A673 (cell line): ENCODE measurements around the gene DOCK6. TPM values are rescaled to one million over a fixed set of nuclear protein-coding genes. Genes with fewer than 3 reads are reported as not detected.

Experiments used
- BruUV-seq: library from RNA; stranded (reverse); fragments of 400-500 nt; replicated peaks from 2 replicates; lab custom pipeline; 2021; lab: Mats Ljungman, UMichigan
- CTCF ChIA-PET: fragments of 300-600 bp; sonication (Branson Sonifier 250); formaldehyde crosslinking; loops from one replicate; lab custom pipeline; 2022; ENCODE audit warnings: antibody characterized with exemption; lab: Charles Lee
- POLR2A ChIA-PET: fragments of 300-600 bp; sonication (Branson Sonifier 250); formaldehyde crosslinking; loops from one replicate; lab custom pipeline; 2022; ENCODE audit warnings: antibody characterized with exemption; ENCODE audit not compliant: low non-redundant PET; lab: Charles Lee
- DNase-seq: peaks from one replicate; pipeline ENCODE4 v3.0.0-alpha.2; 2015; ENCODE audit warnings: low spot score
- H3K27ac ChIP-seq: fragments of 200-600 bp; sonication (generic); 2 replicates; pipeline ENCODE4 v1.5.1; 2016; ENCODE audit warnings: mixed run types, low read depth, mild to moderate bottlenecking, mixed read lengths, antibody characterized with exemption, low read length; ENCODE audit not compliant: poor library complexity, severe bottlenecking
- H3K27me3 ChIP-seq: fragments of 200-600 bp; sonication (generic); replicated peaks from 2 replicates; pipeline ENCODE4 v1.6.1; 2017; ENCODE audit warnings: mixed run types, low read depth, mild to moderate bottlenecking, mixed read lengths, antibody characterized with exemption, low read length; ENCODE audit not compliant: insufficient read depth, poor library complexity
- H3K36me3 ChIP-seq: fragments of 200-600 bp; sonication (generic); 2 replicates; pipeline ENCODE4 v1.6.1; 2016; ENCODE audit warnings: mixed run types, mild to moderate bottlenecking, mixed read lengths, antibody characterized with exemption, low read length; ENCODE audit not compliant: insufficient read depth, poor library complexity, severe bottlenecking
- H3K4me1 ChIP-seq: fragments of 200-600 bp; sonication (generic); 2 replicates; pipeline ENCODE4 v1.6.1; 2017; ENCODE audit warnings: mixed run types, mild to moderate bottlenecking, mixed read lengths, antibody characterized with exemption, low read length; ENCODE audit not compliant: insufficient read depth, poor library complexity, severe bottlenecking
- H3K4me3 ChIP-seq: fragments of 200-600 bp; sonication (generic); 2 replicates; pipeline ENCODE4 v1.5.1; 2016; ENCODE audit warnings: low read depth, mixed run types, mild to moderate bottlenecking, mixed read lengths, low read length; ENCODE audit not compliant: poor library complexity, severe bottlenecking
- H3K9me3 ChIP-seq: fragments of 200-600 bp; sonication (generic); 2 replicates; pipeline ENCODE4 v1.6.1; 2016; ENCODE audit warnings: mixed run types, low read depth, mild to moderate bottlenecking, mixed read lengths, antibody characterized with exemption, low read length; ENCODE audit not compliant: poor library complexity, severe bottlenecking
- EZH2 ChIP-seq: fragments of 200-600 bp; sonication (generic); IDR thresholded peaks from 2 replicates; pipeline ENCODE4 v1.6.1; 2017; ENCODE audit warnings: borderline replicate concordance, low read depth, mild to moderate bottlenecking, mixed read lengths, antibody characterized with exemption, low read length; ENCODE audit not compliant: poor library complexity, severe bottlenecking
- intact Hi-C: fragments of 100-400 bp; cut with micrococcal nuclease; formaldehyde crosslinking; loops from one replicate; pipeline ENCODE4 v1.10.0; 2022; ENCODE audit not compliant: unreplicated experiment
- total RNA-seq: library from RNA; stranded (reverse); gene quantifications from 2 replicates; pipeline ENCODE4 v1.2.3, GENCODE V29; 2021
- TF ChIP-seq, protein P1 (sequence below): fragments of 300-800, 200-600 bp; sonication (generic); conservative IDR thresholded peaks from 2 replicates; pipeline ENCODE4 v1.5.1; 2017; ENCODE audit warnings: low read depth, mild to moderate bottlenecking, antibody characterized with exemption, low read length, moderate library complexity, mixed read lengths

The DOCK6 gene
- total RNA-seq, 1 experiment from 2014 or later, result 15.6 TPM

DNA sequence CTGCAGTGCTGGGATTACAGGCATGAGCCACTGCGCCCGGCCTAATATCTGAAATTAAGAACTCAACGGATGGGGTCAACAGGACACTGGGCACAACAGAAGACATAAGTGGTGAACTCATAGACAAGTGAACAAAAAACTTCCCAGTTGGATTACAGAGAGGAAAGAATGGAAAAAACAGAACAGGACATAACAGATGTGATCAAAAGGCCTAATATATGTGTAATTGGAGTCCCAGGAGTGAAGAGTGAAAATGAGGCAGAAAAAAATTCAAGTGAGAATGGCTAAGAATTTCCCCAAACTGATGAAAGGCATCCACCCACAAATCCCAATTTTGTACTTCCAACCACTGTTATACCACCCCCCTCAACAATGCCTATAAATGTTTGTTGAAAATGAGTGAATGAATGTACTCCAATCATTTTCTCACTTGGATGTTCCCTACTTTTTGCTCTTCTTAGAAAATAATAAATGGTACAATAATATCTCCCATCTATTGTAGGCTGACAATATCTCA lies 41.2 kb downstream of the DOCK6 start:
- Histone ChIP-seq H3K36me3 (peaks cover 14% of the 10 kb centered on the region), H3K4me3 (no peak overlapping the region), H3K4me1 (no peaks in the 10 kb centered on the region), H3K27me3 (no peaks in the 10 kb centered on the region), H3K27ac (no peak overlapping the region), H3K9me3 (peaks cover 4% of the 10 kb centered on the region)
- DNase-seq, result no peak
- intact Hi-C loops, result no loop called here
- CTCF ChIA-PET, result no interaction called here
- TF ChIP-seq EZH2, result no peak
- TF ChIP-seq, protein P1, sequence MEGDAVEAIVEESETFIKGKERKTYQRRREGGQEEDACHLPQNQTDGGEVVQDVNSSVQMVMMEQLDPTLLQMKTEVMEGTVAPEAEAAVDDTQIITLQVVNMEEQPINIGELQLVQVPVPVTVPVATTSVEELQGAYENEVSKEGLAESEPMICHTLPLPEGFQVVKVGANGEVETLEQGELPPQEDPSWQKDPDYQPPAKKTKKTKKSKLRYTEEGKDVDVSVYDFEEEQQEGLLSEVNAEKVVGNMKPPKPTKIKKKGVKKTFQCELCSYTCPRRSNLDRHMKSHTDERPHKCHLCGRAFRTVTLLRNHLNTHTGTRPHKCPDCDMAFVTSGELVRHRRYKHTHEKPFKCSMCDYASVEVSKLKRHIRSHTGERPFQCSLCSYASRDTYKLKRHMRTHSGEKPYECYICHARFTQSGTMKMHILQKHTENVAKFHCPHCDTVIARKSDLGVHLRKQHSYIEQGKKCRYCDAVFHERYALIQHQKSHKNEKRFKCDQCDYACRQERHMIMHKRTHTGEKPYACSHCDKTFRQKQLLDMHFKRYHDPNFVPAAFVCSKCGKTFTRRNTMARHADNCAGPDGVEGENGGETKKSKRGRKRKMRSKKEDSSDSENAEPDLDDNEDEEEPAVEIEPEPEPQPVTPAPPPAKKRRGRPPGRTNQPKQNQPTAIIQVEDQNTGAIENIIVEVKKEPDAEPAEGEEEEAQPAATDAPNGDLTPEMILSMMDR, result no peak
- no TSS peak for BruUV-seq
- POLR2A ChIA-PET, result no interaction called here

DNA sequence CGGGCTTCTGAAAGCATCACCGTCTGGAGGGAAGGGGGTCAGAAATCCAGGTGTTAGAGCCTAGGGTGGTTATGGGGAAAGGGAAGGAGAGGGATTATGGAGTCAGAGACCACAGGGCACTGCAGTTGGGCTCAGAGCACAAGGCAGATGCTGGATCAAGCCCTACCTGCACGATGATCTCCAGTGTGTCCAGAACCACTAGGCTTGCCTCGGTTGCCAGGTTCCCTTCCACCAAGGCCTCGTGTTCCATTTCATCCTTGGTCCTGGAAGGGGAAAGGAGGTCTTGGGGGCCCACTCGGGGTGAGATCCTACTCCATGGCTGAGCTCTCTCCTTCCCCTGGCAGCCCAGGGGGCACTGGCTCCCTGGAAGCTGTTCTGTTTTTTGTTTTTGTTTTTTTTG lies 47.9 kb downstream of the DOCK6 start:
- Histone ChIP-seq H3K27ac (no peak overlapping the region), H3K4me1 (no peaks in the 10 kb centered on the region), H3K9me3 (no peaks in the 10 kb centered on the region), H3K4me3 (no peak overlapping the region), H3K36me3 (no peaks in the 10 kb centered on the region), H3K27me3 (no peaks in the 10 kb centered on the region)
- no TSS peak for BruUV-seq
- intact Hi-C loops, result no loop called here
- ChIA-PET CTCF (no interaction called here), POLR2A (interaction anchor here (0.6 kb wide), 1 partner anchor 58 kb away, joined by 3 read pairs; no protein-coding TSS in a partner anchor)
- no peak for DNase-seq
- TF ChIP-seq EZH2, result no peak
- TF ChIP-seq, protein P1, result no peak

DNA sequence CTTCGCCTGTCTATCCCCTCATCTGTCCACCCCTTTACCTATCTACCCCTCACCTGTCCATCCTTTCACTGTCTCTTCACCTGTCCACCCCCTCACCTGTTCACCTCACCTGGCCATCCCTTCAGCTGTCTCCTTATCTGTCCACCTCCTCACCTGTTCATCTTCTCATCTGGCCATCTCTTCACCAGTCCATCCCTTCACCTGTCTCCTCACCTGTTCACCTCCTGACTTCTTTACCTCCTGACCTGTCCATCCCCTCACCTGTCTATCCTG lies 51.7 kb downstream of the DOCK6 start:
- DNase-seq, result no peak
- H3K4me3 ChIP-seq, result no peak overlapping the region
- H3K27me3 ChIP-seq, result no peaks in the 10 kb centered on the region
- no TSS peak for BruUV-seq
- ChIA-PET CTCF (no interaction called here), POLR2A (no interaction called here)
- H3K9me3 ChIP-seq, result no peaks in the 10 kb centered on the region
- TF ChIP-seq EZH2, result no peak
- TF ChIP-seq, protein P1, result no peak
- no peaks in the 10 kb centered on the region for H3K36me3 ChIP-seq
- H3K27ac ChIP-seq, result no peak overlapping the region
- H3K4me1 ChIP-seq, result no peaks in the 10 kb centered on the region
- intact Hi-C loops, result no loop called here
